Measurements from ENCODE around the gene ZMYM4.

GRCh38 chr1:35222322-35223083, 46.0 kb upstream of the ZMYM4 start:
- TF ChIP-seq CTCF (IDR thresholded peaks at IDR 0.05) (no peak), POLR2AphosphoS5 (IDR thresholded peaks at IDR 0.05) (no peak)

Measured in breast epithelium (tissue), 3 donors.